Measurements from ENCODE around the gene LAX1.

DNA sequence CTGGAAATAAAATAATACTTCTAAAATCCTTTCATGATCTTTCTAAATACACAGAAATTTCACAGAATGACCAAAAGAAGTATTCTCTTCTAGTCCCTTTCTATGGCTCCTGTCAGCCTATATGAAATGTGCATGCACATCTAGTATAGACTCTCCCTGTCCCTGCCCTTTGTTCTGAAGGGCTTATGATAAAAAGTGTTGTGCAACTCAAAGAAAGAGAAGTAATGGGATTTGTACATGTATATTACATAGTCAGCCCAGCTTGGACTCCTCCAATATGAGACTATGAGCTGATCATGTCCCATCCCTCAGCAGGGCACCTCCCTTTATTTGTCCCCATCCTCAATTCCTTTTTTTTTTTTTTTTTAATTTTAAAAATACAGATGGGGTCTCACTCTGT lies 42.1 kb upstream of the LAX1 start:
- TF ChIP-seq, protein P1, sequence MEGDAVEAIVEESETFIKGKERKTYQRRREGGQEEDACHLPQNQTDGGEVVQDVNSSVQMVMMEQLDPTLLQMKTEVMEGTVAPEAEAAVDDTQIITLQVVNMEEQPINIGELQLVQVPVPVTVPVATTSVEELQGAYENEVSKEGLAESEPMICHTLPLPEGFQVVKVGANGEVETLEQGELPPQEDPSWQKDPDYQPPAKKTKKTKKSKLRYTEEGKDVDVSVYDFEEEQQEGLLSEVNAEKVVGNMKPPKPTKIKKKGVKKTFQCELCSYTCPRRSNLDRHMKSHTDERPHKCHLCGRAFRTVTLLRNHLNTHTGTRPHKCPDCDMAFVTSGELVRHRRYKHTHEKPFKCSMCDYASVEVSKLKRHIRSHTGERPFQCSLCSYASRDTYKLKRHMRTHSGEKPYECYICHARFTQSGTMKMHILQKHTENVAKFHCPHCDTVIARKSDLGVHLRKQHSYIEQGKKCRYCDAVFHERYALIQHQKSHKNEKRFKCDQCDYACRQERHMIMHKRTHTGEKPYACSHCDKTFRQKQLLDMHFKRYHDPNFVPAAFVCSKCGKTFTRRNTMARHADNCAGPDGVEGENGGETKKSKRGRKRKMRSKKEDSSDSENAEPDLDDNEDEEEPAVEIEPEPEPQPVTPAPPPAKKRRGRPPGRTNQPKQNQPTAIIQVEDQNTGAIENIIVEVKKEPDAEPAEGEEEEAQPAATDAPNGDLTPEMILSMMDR (IDR thresholded peaks at IDR 0.05) = no peak
- TF ChIP-seq, protein P2, sequence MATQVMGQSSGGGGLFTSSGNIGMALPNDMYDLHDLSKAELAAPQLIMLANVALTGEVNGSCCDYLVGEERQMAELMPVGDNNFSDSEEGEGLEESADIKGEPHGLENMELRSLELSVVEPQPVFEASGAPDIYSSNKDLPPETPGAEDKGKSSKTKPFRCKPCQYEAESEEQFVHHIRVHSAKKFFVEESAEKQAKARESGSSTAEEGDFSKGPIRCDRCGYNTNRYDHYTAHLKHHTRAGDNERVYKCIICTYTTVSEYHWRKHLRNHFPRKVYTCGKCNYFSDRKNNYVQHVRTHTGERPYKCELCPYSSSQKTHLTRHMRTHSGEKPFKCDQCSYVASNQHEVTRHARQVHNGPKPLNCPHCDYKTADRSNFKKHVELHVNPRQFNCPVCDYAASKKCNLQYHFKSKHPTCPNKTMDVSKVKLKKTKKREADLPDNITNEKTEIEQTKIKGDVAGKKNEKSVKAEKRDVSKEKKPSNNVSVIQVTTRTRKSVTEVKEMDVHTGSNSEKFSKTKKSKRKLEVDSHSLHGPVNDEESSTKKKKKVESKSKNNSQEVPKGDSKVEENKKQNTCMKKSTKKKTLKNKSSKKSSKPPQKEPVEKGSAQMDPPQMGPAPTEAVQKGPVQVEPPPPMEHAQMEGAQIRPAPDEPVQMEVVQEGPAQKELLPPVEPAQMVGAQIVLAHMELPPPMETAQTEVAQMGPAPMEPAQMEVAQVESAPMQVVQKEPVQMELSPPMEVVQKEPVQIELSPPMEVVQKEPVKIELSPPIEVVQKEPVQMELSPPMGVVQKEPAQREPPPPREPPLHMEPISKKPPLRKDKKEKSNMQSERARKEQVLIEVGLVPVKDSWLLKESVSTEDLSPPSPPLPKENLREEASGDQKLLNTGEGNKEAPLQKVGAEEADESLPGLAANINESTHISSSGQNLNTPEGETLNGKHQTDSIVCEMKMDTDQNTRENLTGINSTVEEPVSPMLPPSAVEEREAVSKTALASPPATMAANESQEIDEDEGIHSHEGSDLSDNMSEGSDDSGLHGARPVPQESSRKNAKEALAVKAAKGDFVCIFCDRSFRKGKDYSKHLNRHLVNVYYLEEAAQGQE (IDR thresholded peaks at IDR 0.05; ENCODE audit: insufficient read depth in 1 of 2, low read depth in 2 of 2, low read length in 1 of 2) = no peak
- TF ChIP-seq POLR2AphosphoS5 (IDR thresholded peaks at IDR 0.05; ENCODE audit: low read depth, low read length) = no peak
- no peak for TF ChIP-seq TCF7L2 (IDR thresholded peaks at IDR 0.05; ENCODE audit: low read depth, low read length)
- TF ChIP-seq SIN3A (IDR thresholded peaks at IDR 0.05; ENCODE audit: borderline replicate concordance, insufficient read depth, low read depth, low read length) = no peak

Data from Panc1 (cell line).